Measurements from ENCODE around the gene HINT3. TPM values are rescaled to one million over a fixed set of nuclear protein-coding genes. Genes with fewer than 3 reads are reported as not detected.

The HINT3 gene
- total RNA-seq, 2 experiments from 2014 or later, result 8.5 to 8.6 TPM

- no peak for TF ChIP-seq CTCF (IDR thresholded peaks at IDR 0.05)
- ATAC-seq (no peak), DNase-seq (no peak)
- intact Hi-C loops (cut with micrococcal nuclease), result no loop called here
- ChIA-PET POLR2A (no interaction called here), CTCF (interaction anchor here (1.7 to 2.6 kb wide), 2 partner anchors 12 to 17 kb away, joined by 5 to 10 read pairs; no protein-coding TSS in a partner anchor)
- Mint-ChIP-seq H3K4me3 (no peak overlapping the region), H3K9me3 (no peaks in the 10 kb centered on the region), H3K4me1 (ENCODE audit: low read depth) (peaks cover 50% of the 10 kb centered on the region), H3K27me3 (no peaks in the 10 kb centered on the region), H3K36me3 (ENCODE audit: low read depth) (peaks cover 5% of the 10 kb centered on the region), H3K27ac (no peak overlapping the region)
These were observed 35.1 kb downstream of the HINT3 start for GRCh38 chr6:125991653-125992052.

- Mint-ChIP-seq H3K36me3 (ENCODE audit: low read depth) (peaks cover 20% of the 10 kb centered on the region), H3K4me3 (no peak overlapping the region), H3K9me3 (no peaks in the 10 kb centered on the region), H3K27ac (no peak overlapping the region), H3K27me3 (no peaks in the 10 kb centered on the region), H3K4me1 (ENCODE audit: low read depth) (peaks cover 41% of the 10 kb centered on the region)
- ChIA-PET CTCF (interaction anchor here (0.7 to 5.6 kb wide), 16 partner anchors 9 to 234 kb away, joined by 3 to 42 read pairs (median 4); partner anchors contain the start of genes HINT3 and TRMT11), POLR2A (interaction anchor here (1.0 kb wide), 1 partner anchor 9 kb away, joined by 3 read pairs; no protein-coding TSS in a partner anchor)
- TF ChIP-seq CTCF (IDR thresholded peaks at IDR 0.05), result no peak
- intact Hi-C loops (cut with micrococcal nuclease), result no loop called here
- ATAC-seq, result no peak
- no peak for DNase-seq
These were observed 38.3 kb downstream of the HINT3 start for GRCh38 chr6:125994670-125995488.

- ChIA-PET POLR2A (interaction anchor here (0.5 kb wide), 1 partner anchor 745 kb away, joined by 3 read pairs; no protein-coding TSS in a partner anchor), CTCF (interaction anchor here (0.6 to 5.6 kb wide), 21 partner anchors 8 to 482 kb away, joined by 3 to 42 read pairs (median 4); partner anchors contain the start of genes HINT3 and TRMT11)
- intact Hi-C loops (cut with micrococcal nuclease), result no loop called here
- no peaks in the 10 kb centered on the region for H3K9me3 Mint-ChIP-seq
- peak; percentile 99 for ATAC-seq
- H3K36me3 Mint-ChIP-seq (ENCODE audit: low read depth), result peaks cover 27% of the 10 kb centered on the region
- H3K4me3 Mint-ChIP-seq, result peak overlapping the region; percentile 41
- no peaks in the 10 kb centered on the region for H3K27me3 Mint-ChIP-seq
- H3K4me1 Mint-ChIP-seq (ENCODE audit: low read depth), result peaks cover 34% of the 10 kb centered on the region
- peak; percentile 98 for TF ChIP-seq CTCF (IDR thresholded peaks at IDR 0.05)
- no peak overlapping the region for H3K27ac Mint-ChIP-seq
- DNase-seq, result peak; percentile 56
These were observed 39.5 kb downstream of the HINT3 start for GRCh38 chr6:125995972-125996580.

- Mint-ChIP-seq H3K27me3 (no peaks in the 10 kb centered on the region), H3K36me3 (ENCODE audit: low read depth) (peaks cover 48% of the 10 kb centered on the region), H3K4me3 (no peak overlapping the region), H3K4me1 (ENCODE audit: low read depth) (peaks cover 14% of the 10 kb centered on the region), H3K9me3 (no peaks in the 10 kb centered on the region), H3K27ac (peak overlapping the region; percentile 21)
- peak; percentile 61 for ATAC-seq
- intact Hi-C loops (cut with micrococcal nuclease), result no loop called here
- no peak for DNase-seq
- CTCF ChIA-PET, result interaction anchor here (1.0 to 1.9 kb wide), 6 partner anchors 8 to 1106 kb away, joined by 3 to 5 read pairs (median 4); no protein-coding TSS in a partner anchor
- POLR2A ChIA-PET, result no interaction called here
- TF ChIP-seq CTCF (IDR thresholded peaks at IDR 0.05), result no peak
These were observed 46.4 kb downstream of the HINT3 start for GRCh38 chr6:126002755-126003679.

All from activated CD8-positive, alpha-beta T cell treated with anti-CD3 and anti-CD28 coated beads for 36 hours (primary cell).